ENCODE measurements around the gene ASB13.

ASB13 gene

GRCh38 chr10:5652746-5653145 is 13.6 kb downstream of the ASB13 start (continued):
- TF ChIP-seq ZNF626 (tag by site-specific recombination; IDR thresholded peaks at IDR 0.05) (no peak), GLI4 (tag by site-specific recombination; IDR thresholded peaks at IDR 0.05) (no peak), ZNF571 (tag by site-specific recombination; IDR thresholded peaks at IDR 0.05) (no peak), MEIS1 (CRISPR knock-in tag; IDR thresholded peaks at IDR 0.05; ENCODE audit: borderline replicate concordance) (no peak), OSR2 (tag by site-specific recombination; IDR thresholded peaks at IDR 0.05) (no peak)

- CTCF ChIA-PET = no interaction called here
- peaks cover 0 to 6% of the 10 kb centered on the region in 2 experiments; a peak in 2 of 3 replicates for H3K36me3 ChIP-seq (ENCODE audit: control insufficient read depth in 2 of 2, insufficient read depth in 1 of 2, low read length in 2 of 2)
- H3K27ac ChIP-seq (ENCODE audit: extremely low read depth, low read depth, low read length) = no peak overlapping the region
- H3K4me1 ChIP-seq (ENCODE audit: control insufficient read depth, insufficient read depth, low read length) = no peaks in the 10 kb centered on the region
- H3K9me3 ChIP-seq (ENCODE audit: control insufficient read depth, insufficient read depth, low read depth, low read length) = no peaks in the 10 kb centered on the region
- H3K4me3 ChIP-seq (ENCODE audit: low read depth, low read length) = no peak overlapping the region
- TF ChIP-seq ZBTB6 (tag by site-specific recombination; IDR thresholded peaks at IDR 0.05) (no peak), BCL11A (tag by site-specific recombination; IDR thresholded peaks at IDR 0.05; ENCODE audit: low read depth) (no peak)
- POLR2A ChIA-PET = no interaction called here
These were observed 15.0 kb downstream of the ASB13 start for GRCh38 chr10:5651388-5651764.

- peaks cover 0 to 6% of the 10 kb centered on the region in 2 experiments; a peak in 2 of 3 replicates for H3K36me3 ChIP-seq (ENCODE audit: control insufficient read depth in 2 of 2, insufficient read depth in 1 of 2, low read length in 2 of 2)
- POLR2A ChIA-PET = no interaction called here
- no peak overlapping the region for H3K27ac ChIP-seq (ENCODE audit: extremely low read depth, low read depth, low read length)
- CTCF ChIA-PET = no interaction called here
- no peak for TF ChIP-seq ZNF843 (tag by site-specific recombination; IDR thresholded peaks at IDR 0.05)
- TF ChIP-seq SETDB1 (IDR thresholded peaks at IDR 0.05; ENCODE audit: insufficient read length, low read length) = no peak
- no peak for TF ChIP-seq ZNF18 (tag by site-specific recombination; IDR thresholded peaks at IDR 0.05)
- TF ChIP-seq ZNF155 (tag by site-specific recombination; IDR thresholded peaks at IDR 0.05) = no peak
- TF ChIP-seq ZBTB11 (tag by site-specific recombination; conservative IDR thresholded peaks at IDR 0.05; ENCODE audit: low read depth) = no peak
- TF ChIP-seq ZNF658 (tag by site-specific recombination; IDR thresholded peaks at IDR 0.05) = no peak
- no peak for TF ChIP-seq ZNF398 (tag by site-specific recombination; IDR thresholded peaks at IDR 0.05)
- no peak for TF ChIP-seq ZNF510 (tag by site-specific recombination; IDR thresholded peaks at IDR 0.05; ENCODE audit: insufficient replicate concordance)
- no peak for TF ChIP-seq ZNF704 (tag by site-specific recombination; IDR thresholded peaks at IDR 0.05)
- no peak for TF ChIP-seq TSHZ1 (tag by site-specific recombination; IDR thresholded peaks at IDR 0.05; ENCODE audit: borderline replicate concordance)
- TF ChIP-seq ZNF701 (tag by site-specific recombination; IDR thresholded peaks at IDR 0.05) = no peak
- H3K4me3 ChIP-seq (ENCODE audit: low read depth, low read length) = no peak overlapping the region
- H3K9me3 ChIP-seq (ENCODE audit: control insufficient read depth, insufficient read depth, low read depth, low read length) = no peaks in the 10 kb centered on the region
- no peaks in the 10 kb centered on the region for H3K4me1 ChIP-seq (ENCODE audit: control insufficient read depth, insufficient read depth, low read length)
These were observed 15.6 kb downstream of the ASB13 start for GRCh38 chr10:5650664-5651387.

All from HEK293 (cell line).